Keratinocyte (primary cell): Measurements from ENCODE around the gene S100A9.

Experiments
- EZH2 ChIP-seq: IDR thresholded peaks from one replicate; pipeline ENCODE4 v1.6.1; 2012; ENCODE audit warnings: inconsistent platforms, mild to moderate bottlenecking, low read length, moderate library complexity
- TF ChIP-seq, protein P1 (sequence below), 3 experiments: IDR thresholded peaks in 1 of 3; conservative IDR thresholded peaks in 1 of 3; optimal IDR thresholded peaks in 1 of 3; 2 replicates in 2 of 3; 3 replicates in 1 of 3; pipeline versions ENCODE3 to v1.5.1; 2011; ENCODE audit warnings: low read length in 3 of 3, mild to moderate bottlenecking in 3 of 3, moderate library complexity in 2 of 3, control low read depth in 1 of 3, inconsistent platforms in 1 of 3; ENCODE audit not compliant: insufficient read depth in 2 of 3; ENCODE audit errors: extremely low read depth in 1 of 3

GRCh38 chr1:153342178-153342577 lies 15.5 kb upstream of the S100A9 start:
- TF ChIP-seq EZH2, result no peak
- TF ChIP-seq, protein P1, sequence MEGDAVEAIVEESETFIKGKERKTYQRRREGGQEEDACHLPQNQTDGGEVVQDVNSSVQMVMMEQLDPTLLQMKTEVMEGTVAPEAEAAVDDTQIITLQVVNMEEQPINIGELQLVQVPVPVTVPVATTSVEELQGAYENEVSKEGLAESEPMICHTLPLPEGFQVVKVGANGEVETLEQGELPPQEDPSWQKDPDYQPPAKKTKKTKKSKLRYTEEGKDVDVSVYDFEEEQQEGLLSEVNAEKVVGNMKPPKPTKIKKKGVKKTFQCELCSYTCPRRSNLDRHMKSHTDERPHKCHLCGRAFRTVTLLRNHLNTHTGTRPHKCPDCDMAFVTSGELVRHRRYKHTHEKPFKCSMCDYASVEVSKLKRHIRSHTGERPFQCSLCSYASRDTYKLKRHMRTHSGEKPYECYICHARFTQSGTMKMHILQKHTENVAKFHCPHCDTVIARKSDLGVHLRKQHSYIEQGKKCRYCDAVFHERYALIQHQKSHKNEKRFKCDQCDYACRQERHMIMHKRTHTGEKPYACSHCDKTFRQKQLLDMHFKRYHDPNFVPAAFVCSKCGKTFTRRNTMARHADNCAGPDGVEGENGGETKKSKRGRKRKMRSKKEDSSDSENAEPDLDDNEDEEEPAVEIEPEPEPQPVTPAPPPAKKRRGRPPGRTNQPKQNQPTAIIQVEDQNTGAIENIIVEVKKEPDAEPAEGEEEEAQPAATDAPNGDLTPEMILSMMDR (optimal IDR thresholded peaks at IDR 0.05 in 1 of 3, IDR thresholded peaks at IDR 0.05 in 1 of 3, conservative IDR thresholded peaks at IDR 0.05 in 1 of 3; ENCODE audit: extremely low read depth in 1 of 3, insufficient read depth in 2 of 3, low read length in 3 of 3), result no peak
